Omental fat pad (tissue), 4 donors: ENCODE data around the gene PSME1. TPM values are rescaled to one million over a fixed set of nuclear protein-coding genes. Genes with fewer than 3 reads are reported as not detected.

ENCODE experiments used
- ATAC-seq: fragments of 150-250 bp; one replicate; pipeline ENCODE4 v1.9.1; 2016; ENCODE audit warnings: mild to moderate bottlenecking, moderate library complexity; ENCODE audit not compliant: low FRiP score
- DNase-seq: peaks from one replicate; pipeline ENCODE4 v3.0.0-alpha.2; 2019; ENCODE audit warnings: low spot score
- total RNA-seq, 4 donors: library from RNA; depleted of rRNA; stranded (reverse); fragments of >200 nt; gene quantifications; one replicate each; pipeline ENCODE4 v1.1.0, GENCODE V29; 2016
- TF ChIP-seq, protein P1 (sequence below), 3 donors: fragments of 450-650 bp; IDR thresholded peaks; one replicate each; pipeline ENCODE4 v1.5.1; 2016 to 2017; ENCODE audit warnings: antibody characterized with exemption in 3 of 3, mild to moderate bottlenecking in 3 of 3, moderate library complexity in 2 of 3

PSME1 gene
- total RNA-seq, result 100 to 1,000 TPM in 1 of 4 donors, 10 to 100 TPM in 3; 89.1 to 158 (median 96.8) TPM

DNA sequence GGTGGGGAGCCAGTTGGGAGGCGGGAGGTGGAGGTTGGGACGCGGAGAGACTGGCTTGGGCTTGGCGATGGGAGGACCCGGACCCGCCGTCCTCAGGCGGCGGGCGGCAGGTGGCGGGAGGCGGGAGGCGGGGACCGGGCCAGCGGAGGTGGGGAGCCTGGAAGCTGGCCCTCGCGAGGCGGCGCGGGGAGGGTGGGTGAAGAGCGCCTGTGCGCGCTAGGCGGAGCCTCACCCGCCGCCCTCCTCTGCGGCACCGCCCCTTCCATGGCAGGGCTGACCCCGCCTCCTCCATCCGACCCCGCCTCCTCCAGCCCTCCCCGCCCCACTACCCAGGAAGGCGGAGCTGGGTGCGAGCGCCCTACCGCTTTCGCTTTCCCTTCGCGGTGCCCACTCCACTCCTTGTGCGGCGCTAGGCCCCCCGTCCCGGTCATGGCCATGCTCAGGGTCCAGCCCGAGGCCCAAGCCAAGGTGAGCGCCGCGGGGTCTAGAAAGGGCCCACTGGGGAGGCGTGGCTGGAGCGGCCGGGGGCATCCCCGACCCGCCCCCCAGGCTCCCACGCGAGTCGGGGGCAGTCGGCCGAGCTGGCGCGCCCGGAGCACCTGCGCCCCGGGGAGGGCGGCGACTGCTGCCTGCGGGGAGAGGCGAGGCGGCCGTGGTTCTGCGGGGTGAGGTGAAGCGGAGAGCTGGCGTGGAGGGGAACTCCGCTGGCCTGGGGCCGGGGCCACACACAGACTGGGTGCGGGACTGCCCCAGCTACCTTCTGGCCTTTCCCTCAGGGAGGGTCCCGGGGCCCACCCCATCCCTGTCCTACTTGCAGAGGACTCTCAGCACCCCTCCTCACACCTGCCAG lies at the start of gene PSME1:
TSS of gene PSME1 (plus strand) at position 361 of the 850 bp plus-strand sequence. CDS start at position 430, 69 bp downstream.
- DNase-seq, result peak; percentile 78

DNA sequence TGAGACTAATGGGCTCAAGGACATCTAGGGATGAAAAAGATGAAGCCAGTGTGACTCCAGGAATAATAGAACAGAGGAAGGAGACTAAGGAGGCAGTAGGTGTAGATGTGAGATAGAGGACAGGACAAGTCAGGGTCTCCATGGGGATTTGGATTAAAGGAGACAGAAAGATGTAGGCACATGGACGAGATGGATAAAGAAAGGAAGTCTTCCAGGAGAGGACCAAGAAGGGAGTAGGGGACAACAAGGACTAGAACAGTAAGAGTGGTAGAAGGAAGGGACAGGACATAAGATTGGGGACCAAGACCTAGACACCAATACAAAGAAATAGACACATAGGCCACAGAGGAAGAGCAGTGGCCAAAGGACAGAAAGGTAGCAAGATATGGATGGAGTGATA lies 49.0 kb upstream of the PSME1 start:
- ATAC-seq (no peak), DNase-seq (no peak)
- TF ChIP-seq, protein P1, sequence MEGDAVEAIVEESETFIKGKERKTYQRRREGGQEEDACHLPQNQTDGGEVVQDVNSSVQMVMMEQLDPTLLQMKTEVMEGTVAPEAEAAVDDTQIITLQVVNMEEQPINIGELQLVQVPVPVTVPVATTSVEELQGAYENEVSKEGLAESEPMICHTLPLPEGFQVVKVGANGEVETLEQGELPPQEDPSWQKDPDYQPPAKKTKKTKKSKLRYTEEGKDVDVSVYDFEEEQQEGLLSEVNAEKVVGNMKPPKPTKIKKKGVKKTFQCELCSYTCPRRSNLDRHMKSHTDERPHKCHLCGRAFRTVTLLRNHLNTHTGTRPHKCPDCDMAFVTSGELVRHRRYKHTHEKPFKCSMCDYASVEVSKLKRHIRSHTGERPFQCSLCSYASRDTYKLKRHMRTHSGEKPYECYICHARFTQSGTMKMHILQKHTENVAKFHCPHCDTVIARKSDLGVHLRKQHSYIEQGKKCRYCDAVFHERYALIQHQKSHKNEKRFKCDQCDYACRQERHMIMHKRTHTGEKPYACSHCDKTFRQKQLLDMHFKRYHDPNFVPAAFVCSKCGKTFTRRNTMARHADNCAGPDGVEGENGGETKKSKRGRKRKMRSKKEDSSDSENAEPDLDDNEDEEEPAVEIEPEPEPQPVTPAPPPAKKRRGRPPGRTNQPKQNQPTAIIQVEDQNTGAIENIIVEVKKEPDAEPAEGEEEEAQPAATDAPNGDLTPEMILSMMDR (IDR thresholded peaks at IDR 0.05), result no peak

More for the DNA sequence above, at the start of gene PSME1:
- TF ChIP-seq, protein P1 (IDR thresholded peaks at IDR 0.05), result no peak
- ATAC-seq, result peak; percentile 97

DNA sequence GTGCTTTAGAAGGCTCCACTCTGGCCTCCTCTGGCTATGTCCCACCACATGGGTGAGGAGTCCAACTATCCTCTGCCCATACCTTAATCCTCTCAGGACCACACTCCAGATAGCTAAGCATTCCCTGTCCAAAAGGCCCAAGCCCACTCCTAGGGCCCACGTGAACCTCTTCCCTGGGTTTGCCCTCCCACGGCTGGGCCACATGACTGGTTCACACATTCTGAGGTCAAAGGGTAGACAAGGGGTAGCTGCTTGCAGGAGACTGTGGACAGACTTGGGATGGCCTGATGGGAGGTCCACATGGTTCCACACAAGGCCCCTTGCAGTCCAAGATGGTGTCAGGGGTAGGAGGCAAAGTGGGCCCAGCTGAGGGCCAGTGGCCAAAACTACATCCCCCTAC lies 47.9 kb upstream of the PSME1 start:
- DNase-seq (no peak), ATAC-seq (no peak)
- TF ChIP-seq, protein P1 (IDR thresholded peaks at IDR 0.05), result no peak

DNA sequence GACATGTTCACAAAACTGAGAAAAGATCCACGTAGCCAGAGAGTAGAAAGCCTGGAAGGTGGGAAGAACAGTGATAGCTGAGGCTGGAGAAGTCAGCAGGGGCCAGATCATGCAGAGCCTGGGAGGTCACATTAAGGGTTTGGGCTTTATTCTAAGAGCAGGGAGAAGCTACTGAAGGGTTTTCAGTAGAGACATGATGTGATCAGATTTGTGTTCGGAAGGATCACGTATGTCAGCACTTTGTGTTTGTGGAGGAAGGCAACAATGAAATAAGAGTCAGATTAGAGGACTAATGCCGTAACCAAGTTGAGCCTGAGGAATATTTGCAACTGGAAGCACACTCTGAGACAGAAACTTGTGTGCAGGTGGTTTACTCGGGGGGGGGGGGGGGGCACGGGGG lies 46.1 kb upstream of the PSME1 start:
- ATAC-seq (no peak), DNase-seq (no peak)
- TF ChIP-seq, protein P1 (IDR thresholded peaks at IDR 0.05), result no peak

DNA sequence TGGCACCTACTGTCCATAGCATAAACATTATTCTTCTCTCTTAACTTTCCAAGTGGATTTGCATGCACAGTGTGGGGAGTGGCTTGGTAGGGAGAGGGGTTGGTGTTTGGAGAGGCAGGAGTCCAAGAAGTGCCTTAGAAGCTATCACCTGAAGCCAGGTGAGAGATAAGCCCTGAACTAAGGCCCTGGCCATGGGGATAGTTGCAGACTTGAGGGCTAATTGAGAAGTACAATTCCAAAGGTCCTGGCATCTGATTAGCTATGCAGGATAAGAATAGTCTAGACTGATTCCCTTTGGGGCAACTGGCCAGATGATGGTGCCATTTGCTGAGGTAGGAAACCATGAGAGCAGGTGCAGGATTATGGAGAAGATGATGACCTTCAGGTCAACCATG lies 43.9 kb upstream of the PSME1 start:
- ATAC-seq, result no peak
- DNase-seq, result no peak
- TF ChIP-seq, protein P1 (IDR thresholded peaks at IDR 0.05), result no peak

DNA sequence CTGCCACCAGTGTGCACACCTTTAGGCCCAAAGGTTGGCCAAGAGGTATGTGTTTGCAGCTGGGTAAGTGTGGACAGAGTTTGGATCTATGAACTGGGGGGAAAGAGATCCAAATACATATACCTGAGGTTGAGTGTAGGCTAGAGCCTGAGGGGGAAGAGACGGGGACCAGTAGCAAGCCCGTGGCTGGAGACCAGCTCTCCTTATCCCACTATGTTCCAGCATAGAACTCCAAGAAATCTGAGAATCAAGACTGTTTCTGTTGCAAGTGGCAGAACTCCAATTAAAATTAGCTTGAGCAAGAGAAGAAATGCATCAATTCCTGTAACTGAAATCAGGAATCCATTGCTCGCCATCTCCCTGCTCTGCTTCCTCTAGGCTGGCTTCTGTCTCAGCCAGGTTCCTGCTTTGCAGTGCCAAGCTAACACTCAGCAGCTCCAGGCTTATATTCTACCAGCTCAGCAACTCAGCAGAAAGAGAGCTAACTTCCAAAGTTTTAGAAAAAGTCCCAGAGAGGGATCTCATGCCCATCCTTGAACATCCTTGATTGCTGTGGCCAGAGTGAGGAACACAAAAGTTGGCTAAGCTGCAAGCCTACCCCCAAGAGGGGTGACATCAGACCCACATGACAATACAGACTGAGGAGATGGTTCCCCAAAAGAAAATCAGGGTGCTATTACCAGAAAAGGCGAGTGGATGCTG lies 43.3 kb upstream of the PSME1 start:
- DNase-seq (no peak), ATAC-seq (no peak)
- TF ChIP-seq, protein P1 (IDR thresholded peaks at IDR 0.05), result no peak
